HepG2 (cell line): Measurements from ENCODE around the gene XPR1. TPM values are rescaled to one million over a fixed set of nuclear protein-coding genes. Genes with fewer than 3 reads are reported as not detected.
A peak's percentile ranks its signal among the peaks of the same experiment; 100 is the strongest.

ENCODE experiments used
- ATAC-seq: fragments of 200-7000 bp; cut with Tn5 transposase; 3 replicates; pipeline ENCODE4 v1.9.1; 2020; ENCODE audit warnings: mild to moderate bottlenecking, moderate library complexity
- BruUV-seq: library from RNA; stranded (reverse); fragments of 400-500 nt; replicated peaks from 2 replicates; lab custom pipeline; 2021; lab: Mats Ljungman, UMichigan
- CTCF ChIA-PET: fragments of 300-600 bp; formaldehyde crosslinking; extraction: SDS; loops from one replicate; lab custom pipeline; 2021; ENCODE audit warnings: low total read pairs, inconsistent platforms, low intra/inter-chr PET ratio; lab: Yijun Ruan, JAX
- POLR2A ChIA-PET: fragments of 350-600 bp; sonication (Branson Sonifier 250); formaldehyde crosslinking; loops from one replicate; lab custom pipeline; 2020; ENCODE audit warnings: antibody characterized with exemption, inconsistent platforms; lab: Yijun Ruan, JAX
- DNase-seq: peaks from one replicate; pipeline ENCODE4 v3.0.0-alpha.2; 2015; ENCODE audit warnings: low spot score
- FAIRE-seq: peaks from 3 replicates; lab custom pipeline; 2011; peaks lifted over from hg19 to GRCh38; lab: Jason Lieb, UNC
- H2AFZ ChIP-seq: one replicate; pipeline ENCODE4 v1.6.1; 2011; ENCODE audit warnings: low read length, inconsistent platforms
- H3K27ac ChIP-seq: fragments of 300-600 bp; 3 replicates; pipeline ENCODE4 v1.8.0; 2011; ENCODE audit warnings: mixed run types, mild to moderate bottlenecking, mixed read lengths, low read length, inconsistent platforms; ENCODE audit not compliant: insufficient read depth; ENCODE audit errors: extremely low read length
- H3K27me3 ChIP-seq, 2 experiments: fragments of 200-600 bp in 1 of 2; 2 replicates in 1 of 2; 3 replicates in 1 of 2; pipeline versions ENCODE4 v1.6.0 to v1.8.0; 2011; ENCODE audit warnings: low read length in 2 of 2, mild to moderate bottlenecking in 2 of 2, moderate library complexity in 2 of 2, inconsistent platforms in 1 of 2; ENCODE audit not compliant: insufficient read depth in 2 of 2, control insufficient read depth in 1 of 2
- H3K36me3 ChIP-seq, 2 experiments: fragments of 200-600 bp in 1 of 2; replicated peaks in 1 of 2; 2 replicates in 1 of 2; 3 replicates in 1 of 2; pipeline versions ENCODE4 v1.5.1 to v1.8.0; 2011; ENCODE audit warnings: low read length in 2 of 2, inconsistent platforms in 1 of 2; ENCODE audit not compliant: insufficient read depth in 2 of 2, control insufficient read depth in 1 of 2
- H3K4me1 ChIP-seq: 2 replicates; pipeline ENCODE4 v1.5.1; 2012; ENCODE audit warnings: low read length, inconsistent platforms; ENCODE audit not compliant: insufficient read depth
- H3K4me2 ChIP-seq: 2 replicates; pipeline ENCODE4 v1.6.0; 2011; ENCODE audit warnings: low read depth, low read length, inconsistent platforms
- H3K4me3 ChIP-seq, 3 experiments: fragments of 200-600 bp in 1 of 3; sonication (generic), shearing (Covaris generic) in 1 of 3; replicated peaks in 1 of 3; 2 replicates each; pipeline ENCODE4 v1.5.1; 2011 to 2016; ENCODE audit warnings: low read length in 3 of 3, inconsistent platforms in 2 of 3, low read depth in 2 of 3, mild to moderate bottlenecking in 2 of 3, control low read depth in 1 of 3, mixed read lengths in 1 of 3; ENCODE audit not compliant: insufficient read depth in 1 of 3
- H3K79me2 ChIP-seq: one replicate; pipeline ENCODE4 v1.6.1; 2011; ENCODE audit warnings: low read length, inconsistent platforms; ENCODE audit not compliant: insufficient read depth
- H3K9ac ChIP-seq: 2 replicates; pipeline ENCODE4 v1.6.0; 2011; ENCODE audit warnings: mild to moderate bottlenecking, low read depth, low read length, inconsistent platforms; ENCODE audit not compliant: insufficient read depth
- H3K9me3 ChIP-seq: 2 replicates; pipeline ENCODE4 v1.5.1; 2012; ENCODE audit warnings: mild to moderate bottlenecking, low read length
- H4K20me1 ChIP-seq: 2 replicates; pipeline ENCODE4 v1.6.0; 2011; ENCODE audit warnings: inconsistent platforms, mild to moderate bottlenecking, low read length, moderate library complexity; ENCODE audit not compliant: insufficient read depth
- AGO1 ChIP-seq: fragments of 200-400 bp; formaldehyde crosslinking; IDR thresholded peaks from 2 replicates; pipeline ENCODE4 v1.6.1; 2017; ENCODE audit warnings: mild to moderate bottlenecking, low read depth, low read length, moderate library complexity; ENCODE audit not compliant: poor library complexity, severe bottlenecking
- EED ChIP-seq: sonication (generic); formaldehyde crosslinking; IDR thresholded peaks from 2 replicates; pipeline ENCODE4 v1.5.0; 2020; ENCODE audit warnings: mild to moderate bottlenecking, missing genetic modification reagents
- ESRRA ChIP-seq: sonication (generic); formaldehyde crosslinking; IDR thresholded peaks from 2 replicates; pipeline ENCODE4 v1.5.1; 2020; ENCODE audit warnings: mild to moderate bottlenecking, low read depth, missing genetic modification reagents
- KLF12 ChIP-seq: sonication (generic); formaldehyde crosslinking; IDR thresholded peaks from 2 replicates; pipeline ENCODE4 v1.4.0; 2020; ENCODE audit warnings: missing genetic modification reagents, borderline replicate concordance
- LRRFIP1 ChIP-seq: sonication (generic); formaldehyde crosslinking; conservative IDR thresholded peaks from 2 replicates; pipeline ENCODE4 v1.4.0; 2020; ENCODE audit warnings: missing genetic modification reagents
- MYC ChIP-seq: sonication (generic); formaldehyde crosslinking; IDR thresholded peaks from 2 replicates; pipeline ENCODE4 v1.9.0; 2021; ENCODE audit warnings: missing genetic modification reagents, borderline replicate concordance
- PHF21A ChIP-seq: sonication (generic); formaldehyde crosslinking; IDR thresholded peaks from 2 replicates; pipeline ENCODE4 v1.5.0; 2020; ENCODE audit warnings: mild to moderate bottlenecking, missing genetic modification reagents
- SRF ChIP-seq: IDR thresholded peaks from 2 replicates; pipeline ENCODE4 v1.6.1; 2011; ENCODE audit warnings: mild to moderate bottlenecking, low read depth, low read length, moderate library complexity
- THAP9 ChIP-seq: sonication (generic); formaldehyde crosslinking; IDR thresholded peaks from 2 replicates; pipeline ENCODE4; 2020; ENCODE audit warnings: missing genetic modification reagents, mild to moderate bottlenecking, borderline replicate concordance
- ZNF224 ChIP-seq: sonication (generic); formaldehyde crosslinking; IDR thresholded peaks from 2 replicates; pipeline ENCODE4 v1.5.0; 2020; ENCODE audit warnings: mild to moderate bottlenecking, missing genetic modification reagents
- ZNF720 ChIP-seq: sonication (generic); formaldehyde crosslinking; IDR thresholded peaks from 2 replicates; pipeline ENCODE4 v1.4.0; 2020; ENCODE audit warnings: missing genetic modification reagents
- ZNF780A ChIP-seq: sonication (generic); formaldehyde crosslinking; IDR thresholded peaks from 2 replicates; pipeline ENCODE4 v1.8.0; 2022; ENCODE audit warnings: mild to moderate bottlenecking, missing genetic modification reagents, moderate library complexity
- ZNF790 ChIP-seq: sonication (generic); formaldehyde crosslinking; IDR thresholded peaks from 2 replicates; pipeline ENCODE4 v1.8.0; 2022; ENCODE audit warnings: missing genetic modification reagents, mild to moderate bottlenecking, borderline replicate concordance
- ZNF883 ChIP-seq: sonication (generic); formaldehyde crosslinking; IDR thresholded peaks from 2 replicates; pipeline ENCODE4 v1.5.1; 2020; ENCODE audit warnings: mild to moderate bottlenecking, missing genetic modification reagents; ENCODE audit errors: not compliant biosample characterization
- ZXDC ChIP-seq: sonication (generic); formaldehyde crosslinking; IDR thresholded peaks from 2 replicates; pipeline ENCODE4 v1.5.0; 2020; ENCODE audit warnings: mild to moderate bottlenecking, missing genetic modification reagents
- WGBS: methylation state at CpG from one replicate; pipeline ENCODE4 v1.1.6; 2017; ENCODE audit warnings: low lambda C conversion rate; 5-methylcytosine and 5-hydroxymethylcytosine counted together
- in situ Hi-C: cut with HindIII; loops from 2 replicates; pipeline ENCODE4 v1.10.0; 2017; ENCODE audit warnings: low pct_unique_long_range_greater_than_20kb; ENCODE audit not compliant: extremely low pct_ligation_motif_present
- intact Hi-C: fragments of 100-400 bp; cut with micrococcal nuclease; formaldehyde crosslinking; loops from one replicate; pipeline ENCODE4 v1.10.0; 2022; ENCODE audit not compliant: unreplicated experiment
- polyA plus RNA-seq, 8 experiments: library from polyadenylated mRNA; depleted of rRNA in 3 of 8; stranded (reverse) in 7 of 8; unstranded in 1 of 8; fragments of >200 nt; fragmentation: Illumina TruSeq in 4 of 8; extraction: Trizol in 4 of 8; gene quantifications; 2 replicates each; pipeline versions ENCODE4 v1.2.1 to v1.2.3, GENCODE V29; 2011 to 2016; ENCODE audit warnings: low read depth in 4 of 8, missing spikeins in 1 of 8, mixed read lengths in 1 of 8; ENCODE audit not compliant: insufficient read depth in 1 of 8
- total RNA-seq, 5 experiments: library from RNA; depleted of rRNA; stranded (reverse); fragments of >200 nt; fragmentation: Illumina TruSeq; extraction: Trizol; gene quantifications; 2 replicates each; pipeline ENCODE4 v1.2.3, GENCODE V29; 2016; ENCODE audit warnings: low read depth in 1 of 5

Gene XPR1
- total and polyA plus RNA-seq, 2 of the 13 experiments (the other 11 are each of a cell fraction or from before 2014, with no cell fraction given): 22.3 to 23.6 TPM

- FAIRE-seq: peak; percentile 57
- Histone ChIP-seq H2AFZ (no peak overlapping the region), H3K79me2 (no peaks in the 10 kb centered on the region), H3K9me3 (no peaks in the 10 kb centered on the region), H3K4me1 (peaks cover 75% of the 10 kb centered on the region), H3K27me3 (no peaks in the 10 kb centered on the region), H3K4me2 (peak overlapping the region; percentile 80), H4K20me1 (no peaks in the 10 kb centered on the region), H3K27ac (no peak overlapping the region), H3K9ac (no peak overlapping the region), H3K36me3 (no peaks in the 10 kb centered on the region), H3K4me3 (peak overlapping the region in 1 of 3 experiments; percentile 31; a peak in 1 of 6 replicates)
- intact Hi-C loops (no loop called here), in situ Hi-C loops (no loop called here)
- BruUV-seq: no TSS peak
- DNase-seq: peak; percentile 28
- ATAC-seq: peak; percentile 46
- ChIA-PET CTCF (no interaction called here), POLR2A (no interaction called here)
- WGBS: 4% methylated on average over 5 of the region's 13 CpGs
- TF ChIP-seq SRF (no peak), ESRRA (CRISPR knock-in tag) (0 out of 2 replicates have a peak, but pooled peaks have one; percentile 64), AGO1 (no peak), ZNF790 (CRISPR knock-in tag) (no peak), ZNF720 (CRISPR knock-in tag) (no peak), KLF12 (CRISPR knock-in tag) (no peak), ZNF883 (no peak), MYC (CRISPR knock-in tag) (no peak), PHF21A (CRISPR knock-in tag) (no peak), EED (no peak), ZXDC (CRISPR knock-in tag) (no peak), THAP9 (CRISPR knock-in tag) (no peak), ZNF780A (CRISPR knock-in tag) (0 out of 2 replicates have a peak, but pooled peaks have one; percentile 47), LRRFIP1 (CRISPR knock-in tag) (no peak), ZNF224 (CRISPR knock-in tag) (no peak)
These were observed 295.5 kb downstream of the XPR1 start for GRCh38 chr1:180927348-180927747.
